ENCODE data around the gene RILPL2.

RILPL2 gene, protein sequence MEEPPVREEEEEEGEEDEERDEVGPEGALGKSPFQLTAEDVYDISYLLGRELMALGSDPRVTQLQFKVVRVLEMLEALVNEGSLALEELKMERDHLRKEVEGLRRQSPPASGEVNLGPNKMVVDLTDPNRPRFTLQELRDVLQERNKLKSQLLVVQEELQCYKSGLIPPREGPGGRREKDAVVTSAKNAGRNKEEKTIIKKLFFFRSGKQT

DNA sequence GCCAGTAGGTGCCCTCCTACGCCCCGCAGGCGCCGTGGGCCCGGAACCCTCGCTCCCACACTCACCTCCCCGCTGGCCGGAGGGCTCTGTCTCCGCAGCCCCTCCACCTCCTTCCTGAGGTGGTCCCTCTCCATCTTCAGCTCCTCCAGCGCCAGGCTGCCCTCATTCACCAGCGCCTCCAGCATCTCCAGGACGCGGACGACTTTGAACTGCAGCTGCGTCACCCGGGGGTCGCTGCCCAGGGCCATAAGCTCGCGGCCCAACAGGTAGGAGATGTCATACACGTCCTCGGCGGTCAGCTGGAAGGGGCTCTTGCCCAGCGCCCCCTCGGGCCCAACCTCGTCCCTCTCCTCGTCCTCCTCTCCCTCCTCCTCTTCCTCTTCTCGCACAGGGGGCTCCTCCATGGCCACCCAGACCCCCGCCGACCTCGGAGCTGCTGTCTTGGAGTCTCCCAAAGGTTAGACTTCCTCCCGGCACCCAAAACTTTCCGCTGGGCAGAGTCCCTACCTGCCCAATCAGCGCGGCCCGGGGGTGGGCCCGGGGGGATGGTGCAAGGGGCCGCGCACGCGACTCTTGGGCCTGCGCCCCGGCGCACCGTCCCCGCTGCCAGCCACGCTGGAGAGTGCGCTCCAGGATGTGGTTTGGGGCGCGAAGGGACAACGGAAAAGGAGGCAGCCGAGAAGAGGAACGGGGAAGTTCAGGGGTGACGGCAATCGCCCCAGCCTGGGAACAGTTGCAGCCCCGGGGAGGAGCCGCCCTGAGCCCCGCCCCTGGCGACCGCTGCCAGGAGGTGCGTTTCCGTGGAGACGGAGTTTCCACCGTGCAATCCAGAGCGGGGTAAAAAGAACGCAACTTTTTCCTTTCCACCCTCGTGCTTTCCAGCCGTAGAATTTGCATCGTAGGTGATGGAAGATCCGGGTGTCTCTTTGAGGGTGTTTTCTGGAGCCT is at the start of gene RILPL2:
TSS of gene RILPL2 (minus strand) at position 668 of the 948 bp plus-strand sequence. CDS start at position 404, 264 bp downstream.
- peak; percentile 25; the same call in 1 of the 2 replicates for TF ChIP-seq EGR1 (IDR thresholded peaks at IDR 0.05)
- no peak for TF ChIP-seq RAD21 (IDR thresholded peaks at IDR 0.05; ENCODE audit: low read depth)
- TF ChIP-seq TEAD4 (IDR thresholded peaks at IDR 0.05) = no peak; the same call in 1 of the 2 replicates
- peak; percentile 21; the same call in 1 of the 2 replicates for TF ChIP-seq CEBPB (IDR thresholded peaks at IDR 0.05)
- TF ChIP-seq NFIC (IDR thresholded peaks at IDR 0.05) = peak; percentile 38
- no peak for TF ChIP-seq TCF12 (IDR thresholded peaks at IDR 0.05; ENCODE audit: low read depth)
- TF ChIP-seq, protein P1, sequence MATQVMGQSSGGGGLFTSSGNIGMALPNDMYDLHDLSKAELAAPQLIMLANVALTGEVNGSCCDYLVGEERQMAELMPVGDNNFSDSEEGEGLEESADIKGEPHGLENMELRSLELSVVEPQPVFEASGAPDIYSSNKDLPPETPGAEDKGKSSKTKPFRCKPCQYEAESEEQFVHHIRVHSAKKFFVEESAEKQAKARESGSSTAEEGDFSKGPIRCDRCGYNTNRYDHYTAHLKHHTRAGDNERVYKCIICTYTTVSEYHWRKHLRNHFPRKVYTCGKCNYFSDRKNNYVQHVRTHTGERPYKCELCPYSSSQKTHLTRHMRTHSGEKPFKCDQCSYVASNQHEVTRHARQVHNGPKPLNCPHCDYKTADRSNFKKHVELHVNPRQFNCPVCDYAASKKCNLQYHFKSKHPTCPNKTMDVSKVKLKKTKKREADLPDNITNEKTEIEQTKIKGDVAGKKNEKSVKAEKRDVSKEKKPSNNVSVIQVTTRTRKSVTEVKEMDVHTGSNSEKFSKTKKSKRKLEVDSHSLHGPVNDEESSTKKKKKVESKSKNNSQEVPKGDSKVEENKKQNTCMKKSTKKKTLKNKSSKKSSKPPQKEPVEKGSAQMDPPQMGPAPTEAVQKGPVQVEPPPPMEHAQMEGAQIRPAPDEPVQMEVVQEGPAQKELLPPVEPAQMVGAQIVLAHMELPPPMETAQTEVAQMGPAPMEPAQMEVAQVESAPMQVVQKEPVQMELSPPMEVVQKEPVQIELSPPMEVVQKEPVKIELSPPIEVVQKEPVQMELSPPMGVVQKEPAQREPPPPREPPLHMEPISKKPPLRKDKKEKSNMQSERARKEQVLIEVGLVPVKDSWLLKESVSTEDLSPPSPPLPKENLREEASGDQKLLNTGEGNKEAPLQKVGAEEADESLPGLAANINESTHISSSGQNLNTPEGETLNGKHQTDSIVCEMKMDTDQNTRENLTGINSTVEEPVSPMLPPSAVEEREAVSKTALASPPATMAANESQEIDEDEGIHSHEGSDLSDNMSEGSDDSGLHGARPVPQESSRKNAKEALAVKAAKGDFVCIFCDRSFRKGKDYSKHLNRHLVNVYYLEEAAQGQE (IDR thresholded peaks at IDR 0.05; ENCODE audit: low read depth) = no peak
- TF ChIP-seq CREB1 (IDR thresholded peaks at IDR 0.05; ENCODE audit: low read depth) = no peak
- no peak for TF ChIP-seq FOXM1 (IDR thresholded peaks at IDR 0.05; ENCODE audit: borderline replicate concordance, low read depth)
- TF ChIP-seq YY1 (IDR thresholded peaks at IDR 0.05; ENCODE audit: low read depth) = no peak
- TF ChIP-seq, protein P2, sequence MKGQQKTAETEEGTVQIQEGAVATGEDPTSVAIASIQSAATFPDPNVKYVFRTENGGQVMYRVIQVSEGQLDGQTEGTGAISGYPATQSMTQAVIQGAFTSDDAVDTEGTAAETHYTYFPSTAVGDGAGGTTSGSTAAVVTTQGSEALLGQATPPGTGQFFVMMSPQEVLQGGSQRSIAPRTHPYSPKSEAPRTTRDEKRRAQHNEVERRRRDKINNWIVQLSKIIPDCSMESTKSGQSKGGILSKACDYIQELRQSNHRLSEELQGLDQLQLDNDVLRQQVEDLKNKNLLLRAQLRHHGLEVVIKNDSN (IDR thresholded peaks at IDR 0.05) = 0 out of 2 replicates have a peak, but pooled peaks have one; percentile 10
- TF ChIP-seq, protein P3, sequence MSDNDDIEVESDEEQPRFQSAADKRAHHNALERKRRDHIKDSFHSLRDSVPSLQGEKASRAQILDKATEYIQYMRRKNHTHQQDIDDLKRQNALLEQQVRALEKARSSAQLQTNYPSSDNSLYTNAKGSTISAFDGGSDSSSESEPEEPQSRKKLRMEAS (IDR thresholded peaks at IDR 0.05) = peak; percentile 90
- peak; percentile 95 for TF ChIP-seq ZBTB7A (IDR thresholded peaks at IDR 0.05; ENCODE audit: low read depth)
- peak; percentile 21; the same call in 1 of the 2 replicates for TF ChIP-seq EP300 (IDR thresholded peaks at IDR 0.05; ENCODE audit: borderline replicate concordance)
- peak; percentile 74 for TF ChIP-seq TAF1 (IDR thresholded peaks at IDR 0.05; ENCODE audit: low read depth)

DNA sequence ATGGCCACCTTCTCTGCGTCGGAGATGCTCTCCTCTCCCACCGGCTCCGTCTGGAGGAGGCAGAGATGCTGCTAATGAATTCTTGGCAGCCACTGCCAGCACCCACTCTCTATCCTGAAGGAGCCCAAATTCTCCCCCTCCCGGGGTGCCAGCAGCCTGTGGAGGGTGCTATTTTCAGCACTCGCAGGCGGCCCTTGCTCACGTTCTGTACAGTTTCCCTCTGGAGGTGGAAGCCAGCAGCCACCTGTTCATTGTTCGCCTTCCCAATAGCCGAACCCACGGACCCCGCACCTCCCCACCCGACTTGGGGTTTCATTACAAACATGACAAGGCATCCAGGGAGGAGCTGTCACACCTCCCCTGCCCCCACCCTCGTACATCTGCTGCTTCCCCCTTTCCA is 49.3 kb upstream of the RILPL2 start:
- TF ChIP-seq ZBTB7A (IDR thresholded peaks at IDR 0.05; ENCODE audit: low read depth) = no peak
- no peak for TF ChIP-seq NFIC (IDR thresholded peaks at IDR 0.05)
- no peak for TF ChIP-seq YY1 (IDR thresholded peaks at IDR 0.05; ENCODE audit: low read depth)
- no peak for TF ChIP-seq EGR1 (IDR thresholded peaks at IDR 0.05)
- TF ChIP-seq TAF1 (IDR thresholded peaks at IDR 0.05; ENCODE audit: low read depth) = no peak
- TF ChIP-seq CREB1 (IDR thresholded peaks at IDR 0.05; ENCODE audit: low read depth) = no peak
- TF ChIP-seq, protein P2 (IDR thresholded peaks at IDR 0.05) = no peak
- TF ChIP-seq, protein P3 (IDR thresholded peaks at IDR 0.05) = no peak
- no peak for TF ChIP-seq TEAD4 (IDR thresholded peaks at IDR 0.05)
- TF ChIP-seq CEBPB (IDR thresholded peaks at IDR 0.05) = no peak
- TF ChIP-seq EP300 (IDR thresholded peaks at IDR 0.05; ENCODE audit: borderline replicate concordance) = no peak
- TF ChIP-seq, protein P1 (IDR thresholded peaks at IDR 0.05; ENCODE audit: low read depth) = no peak
- TF ChIP-seq FOXM1 (IDR thresholded peaks at IDR 0.05; ENCODE audit: borderline replicate concordance, low read depth) = no peak
- TF ChIP-seq RAD21 (IDR thresholded peaks at IDR 0.05; ENCODE audit: low read depth) = no peak
- TF ChIP-seq TCF12 (IDR thresholded peaks at IDR 0.05; ENCODE audit: low read depth) = no peak

DNA sequence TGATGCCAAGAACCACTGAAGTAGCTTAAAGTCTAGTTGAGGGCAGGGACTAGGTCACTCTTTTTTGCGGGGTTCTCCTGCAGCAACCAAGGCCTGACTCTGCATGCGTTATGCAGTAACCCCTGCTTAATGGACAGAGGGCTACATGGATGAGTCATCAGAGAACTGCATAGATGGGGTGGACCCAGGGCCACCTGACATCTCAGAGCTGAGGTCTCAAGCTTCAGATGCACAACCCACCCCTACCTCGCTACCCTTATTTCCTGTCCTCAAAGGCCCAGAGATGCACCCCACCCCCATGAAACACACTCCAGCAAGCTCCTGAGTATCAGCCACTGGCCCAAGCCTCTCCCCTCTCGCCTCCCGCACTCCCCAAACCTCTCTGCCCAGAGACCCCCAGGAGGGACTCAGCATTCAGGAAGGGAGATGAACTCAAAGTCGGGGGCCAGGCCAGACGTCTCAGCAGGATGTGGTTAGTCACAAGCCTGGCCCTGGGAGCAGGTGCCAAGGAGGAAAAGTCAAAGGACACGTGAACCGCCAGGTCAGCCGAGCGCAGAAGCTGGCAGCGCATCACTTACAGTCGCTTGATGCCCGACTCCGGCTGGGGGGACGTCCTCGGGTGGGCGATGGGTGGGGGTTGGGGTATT is 47.2 kb upstream of the RILPL2 start:
- TF ChIP-seq CREB1 (IDR thresholded peaks at IDR 0.05; ENCODE audit: low read depth) = no peak
- TF ChIP-seq YY1 (IDR thresholded peaks at IDR 0.05; ENCODE audit: low read depth) = no peak
- no peak for TF ChIP-seq TEAD4 (IDR thresholded peaks at IDR 0.05)
- no peak for TF ChIP-seq ZBTB7A (IDR thresholded peaks at IDR 0.05; ENCODE audit: low read depth)
- no peak for TF ChIP-seq EP300 (IDR thresholded peaks at IDR 0.05; ENCODE audit: borderline replicate concordance)
- no peak for TF ChIP-seq RAD21 (IDR thresholded peaks at IDR 0.05; ENCODE audit: low read depth)
- no peak for TF ChIP-seq FOXM1 (IDR thresholded peaks at IDR 0.05; ENCODE audit: borderline replicate concordance, low read depth)
- no peak for TF ChIP-seq CEBPB (IDR thresholded peaks at IDR 0.05)

DNA sequence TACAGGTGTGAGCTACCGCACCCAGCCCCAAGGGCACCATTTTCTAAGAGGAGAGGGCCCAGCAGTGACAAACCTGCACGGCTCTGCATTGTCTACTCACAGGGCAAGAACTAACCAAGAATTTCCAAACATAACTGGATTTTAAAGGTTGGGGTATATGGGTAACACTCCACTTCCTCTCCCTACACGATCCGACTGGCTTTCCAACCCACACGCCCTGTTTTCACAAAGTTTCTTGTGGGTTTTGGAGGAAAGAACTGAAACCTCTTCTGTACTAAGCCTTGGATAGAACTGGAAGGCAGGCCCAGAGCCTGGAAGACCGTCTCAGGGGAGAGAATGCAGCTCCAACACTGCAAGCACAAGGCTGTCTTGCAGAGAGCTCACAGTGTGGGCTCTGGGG is 46.4 kb upstream of the RILPL2 start:
- no peak for TF ChIP-seq RAD21 (IDR thresholded peaks at IDR 0.05; ENCODE audit: low read depth)
- TF ChIP-seq CREB1 (IDR thresholded peaks at IDR 0.05; ENCODE audit: low read depth) = no peak
- TF ChIP-seq, protein P2 (IDR thresholded peaks at IDR 0.05) = no peak
- TF ChIP-seq TEAD4 (IDR thresholded peaks at IDR 0.05) = no peak
- no peak for TF ChIP-seq NFIC (IDR thresholded peaks at IDR 0.05)
- no peak for TF ChIP-seq TAF1 (IDR thresholded peaks at IDR 0.05; ENCODE audit: low read depth)
- TF ChIP-seq TCF12 (IDR thresholded peaks at IDR 0.05; ENCODE audit: low read depth) = no peak
- TF ChIP-seq, protein P3 (IDR thresholded peaks at IDR 0.05) = no peak
- TF ChIP-seq CEBPB (IDR thresholded peaks at IDR 0.05) = no peak
- TF ChIP-seq EGR1 (IDR thresholded peaks at IDR 0.05) = no peak
- no peak for TF ChIP-seq YY1 (IDR thresholded peaks at IDR 0.05; ENCODE audit: low read depth)
- TF ChIP-seq, protein P1 (IDR thresholded peaks at IDR 0.05; ENCODE audit: low read depth) = no peak
- TF ChIP-seq ZBTB7A (IDR thresholded peaks at IDR 0.05; ENCODE audit: low read depth) = no peak
- TF ChIP-seq EP300 (IDR thresholded peaks at IDR 0.05; ENCODE audit: borderline replicate concordance) = no peak
- no peak for TF ChIP-seq FOXM1 (IDR thresholded peaks at IDR 0.05; ENCODE audit: borderline replicate concordance, low read depth)

Measured in Ishikawa (cell line).